Neural crest cell (in vitro differentiated cells): ENCODE results near the gene GALNT6. TPM values are rescaled to one million over a fixed set of nuclear protein-coding genes. Genes with fewer than 3 reads are reported as not detected.

Source experiments
- DNase-seq: peaks from one replicate; pipeline ENCODE4 v3.0.0; 2021; ENCODE audit warnings: low read depth, mixed read lengths, low spot score
- H3K27ac Mint-ChIP-seq: one replicate; pipeline ENCODE4 v1.8.0; 2021; ENCODE audit warnings: mild to moderate bottlenecking, mixed read lengths; ENCODE audit not compliant: unreplicated experiment
- H3K27me3 Mint-ChIP-seq: 2 replicates; pipeline ENCODE4 v1.8.0; 2021; ENCODE audit warnings: low read depth, mild to moderate bottlenecking, mixed read lengths
- H3K36me3 Mint-ChIP-seq: 2 replicates; pipeline ENCODE4 v1.8.0; 2021; ENCODE audit warnings: low read depth, mild to moderate bottlenecking, mixed read lengths
- H3K4me1 Mint-ChIP-seq: 2 replicates; pipeline ENCODE4 v1.8.0; 2021; ENCODE audit warnings: mixed read lengths
- H3K4me3 Mint-ChIP-seq: one replicate; pipeline ENCODE4 v1.8.0; 2021; ENCODE audit warnings: mild to moderate bottlenecking, mixed read lengths
- H3K9me3 Mint-ChIP-seq: 2 replicates; pipeline ENCODE4 v1.8.0; 2021; ENCODE audit warnings: mixed read lengths
- CTCF ChIP-seq: fragments of 200-600 bp; sonication (generic); conservative IDR thresholded peaks from 2 replicates; pipeline ENCODE4 v1.5.0; 2021; ENCODE audit warnings: antibody characterized with exemption, mild to moderate bottlenecking
- total RNA-seq: library from RNA; stranded (reverse); gene quantifications from 2 replicates; pipeline ENCODE4 v1.2.1, GENCODE V29; 2021

GALNT6 gene
- total RNA-seq, 1 donor from 2014 or later, result 0.09 TPM

DNA sequence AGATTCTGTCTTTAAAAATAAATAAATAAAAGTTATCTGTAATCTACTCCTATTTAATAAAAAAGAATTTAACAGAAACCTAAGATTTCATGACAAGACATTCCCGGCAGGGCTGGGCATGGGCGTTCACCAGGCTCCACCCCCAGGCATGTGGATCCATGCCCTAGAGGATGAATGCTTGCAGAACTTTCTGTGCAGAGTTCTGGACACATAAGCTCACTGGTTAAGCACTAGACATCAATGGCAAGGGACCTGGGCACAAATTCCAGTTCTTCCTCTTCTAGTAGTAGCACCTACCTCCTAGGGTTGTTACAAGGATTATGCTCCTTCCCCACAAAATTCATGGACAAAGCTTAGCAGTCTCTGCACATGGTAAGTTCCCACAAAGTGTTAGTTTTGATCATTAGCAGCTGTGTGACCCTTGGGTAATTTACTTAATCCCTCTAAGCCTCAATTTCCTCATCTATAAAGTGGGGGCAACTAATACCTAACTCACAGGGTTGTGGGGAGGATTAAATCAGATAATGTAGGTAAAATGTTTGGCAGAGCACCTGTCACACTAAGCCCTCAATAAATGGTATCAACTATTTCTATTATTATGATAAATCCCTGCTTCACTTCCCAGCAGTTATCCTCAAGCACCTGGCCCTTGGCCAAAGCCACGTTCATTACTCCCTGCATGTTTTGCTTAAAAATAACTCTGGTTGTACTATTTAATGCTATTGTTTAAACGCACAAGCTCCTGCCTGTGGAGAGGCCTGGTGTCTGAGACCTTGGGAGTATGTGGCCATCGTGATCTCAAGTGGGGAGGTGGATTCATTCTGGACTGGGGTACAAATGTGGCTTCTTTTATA is 9.8 kb downstream of the GALNT6 start:
- H3K27ac Mint-ChIP-seq, result no peak overlapping the region
- no peak for TF ChIP-seq CTCF
- peaks cover 5% of the 10 kb centered on the region for H3K27me3 Mint-ChIP-seq

GRCh38 chr12:51379571-51379970 is 11.6 kb downstream of the GALNT6 start:
- TF ChIP-seq CTCF, result no peak
- no peak overlapping the region for H3K4me3 Mint-ChIP-seq
- no peaks in the 10 kb centered on the region for H3K36me3 Mint-ChIP-seq
- no peak overlapping the region for H3K27ac Mint-ChIP-seq
- H3K27me3 Mint-ChIP-seq, result no peaks in the 10 kb centered on the region
- DNase-seq, result no peak
- no peaks in the 10 kb centered on the region for H3K9me3 Mint-ChIP-seq
- H3K4me1 Mint-ChIP-seq, result peaks cover 8% of the 10 kb centered on the region

More for the DNA sequence above, 9.8 kb downstream of the GALNT6 start:
- H3K4me1 Mint-ChIP-seq, result peaks cover 11% of the 10 kb centered on the region
- H3K4me3 Mint-ChIP-seq, result no peak overlapping the region
- no peaks in the 10 kb centered on the region for H3K36me3 Mint-ChIP-seq
- no peak for DNase-seq
- no peaks in the 10 kb centered on the region for H3K9me3 Mint-ChIP-seq

DNA sequence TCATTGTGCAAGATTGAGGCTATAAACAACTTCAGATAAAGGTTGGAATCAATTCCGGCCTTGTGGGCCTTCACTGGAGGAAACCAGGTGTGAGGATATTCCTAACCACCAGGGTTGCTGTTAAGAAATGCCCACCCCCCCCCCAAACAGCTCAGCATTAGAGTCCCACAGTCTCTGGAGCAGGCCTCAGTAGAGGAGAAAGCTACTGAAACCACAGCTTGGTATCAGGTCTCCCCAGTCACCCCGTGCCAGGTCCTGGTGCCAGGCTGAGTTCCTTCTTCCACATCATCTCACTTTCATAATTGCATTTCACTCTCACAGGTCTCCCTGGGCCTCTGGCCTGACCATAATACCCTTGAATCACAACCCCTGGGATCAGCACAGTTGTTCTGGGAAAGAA is 12.5 kb downstream of the GALNT6 start:
- no peaks in the 10 kb centered on the region for H3K36me3 Mint-ChIP-seq
- H3K27me3 Mint-ChIP-seq, result no peaks in the 10 kb centered on the region
- peaks cover 4% of the 10 kb centered on the region for H3K4me1 Mint-ChIP-seq
- TF ChIP-seq CTCF, result no peak
- no peaks in the 10 kb centered on the region for H3K9me3 Mint-ChIP-seq
- H3K27ac Mint-ChIP-seq, result peak overlapping the region; percentile 92
- H3K4me3 Mint-ChIP-seq, result no peak overlapping the region
- DNase-seq, result no peak

DNA sequence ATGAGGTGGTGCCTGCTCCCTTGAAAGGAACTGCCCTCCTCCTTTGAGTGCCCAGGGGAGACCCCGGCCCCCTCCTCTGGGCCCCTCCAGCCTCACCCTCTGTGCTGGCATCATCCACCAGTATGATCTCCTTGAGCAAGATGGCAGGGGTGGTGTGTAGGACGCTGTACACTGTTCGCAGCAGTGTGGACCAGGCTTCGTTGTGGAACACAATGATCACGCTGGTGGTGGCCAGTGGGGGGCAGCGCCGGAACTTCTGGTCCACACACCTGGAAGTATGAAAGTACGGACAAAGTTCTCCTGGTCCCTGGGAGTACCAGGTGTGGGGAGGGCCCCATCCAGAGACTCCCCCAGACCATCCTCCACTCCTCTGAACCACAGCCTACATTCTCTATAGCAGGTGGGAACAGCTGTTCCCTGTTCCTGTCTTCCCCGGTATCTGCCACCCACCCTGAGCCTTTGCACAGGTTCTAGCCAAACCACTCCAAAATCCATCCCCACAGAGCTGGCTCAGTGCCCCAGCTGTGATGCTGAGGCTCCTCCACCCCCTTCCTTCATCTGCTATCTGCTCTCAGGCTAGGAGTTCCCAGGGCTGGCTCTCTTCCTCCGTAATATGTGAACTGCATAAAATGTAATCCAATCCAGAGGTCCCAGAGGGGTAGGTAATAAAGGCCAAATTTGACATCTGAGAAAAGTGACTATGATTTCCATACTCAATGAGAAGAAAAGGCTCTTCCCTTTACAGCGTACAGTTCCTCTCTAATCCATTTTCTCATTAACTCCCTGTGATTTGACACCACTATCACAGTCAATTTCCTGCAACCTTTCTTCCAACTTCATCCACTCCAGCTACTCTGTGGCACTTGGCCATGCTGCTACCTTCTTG is 13.9 kb downstream of the GALNT6 start:
- H3K27ac Mint-ChIP-seq, result no peak overlapping the region

More for the DNA sequence above, 13.9 kb downstream of the GALNT6 start:
- Mint-ChIP-seq H3K36me3 (no peaks in the 10 kb centered on the region), H3K27me3 (no peaks in the 10 kb centered on the region), H3K4me1 (no peaks in the 10 kb centered on the region), H3K9me3 (no peaks in the 10 kb centered on the region), H3K4me3 (no peak overlapping the region)
- no peak for DNase-seq
- no peak for TF ChIP-seq CTCF
